HG03159 (cell line): ENCODE results near the gene SMARCB1.
A peak's percentile ranks its signal among the peaks of the same experiment; 100 is the strongest.
"Not testable (repeated sequence)": the region's sequence is repeated elsewhere in the genome, so short reads cannot be mapped to it uniquely, and the experiment has no call there.

Experiments
- ATAC-seq: cut with Tn5 transposase; IDR thresholded peaks from one replicate; pipeline ENCODE4 v1.9.1; 2021; ENCODE audit warnings: mild to moderate bottlenecking, moderate library complexity; ENCODE audit not compliant: unreplicated experiment

SMARCB1 gene

DNA sequence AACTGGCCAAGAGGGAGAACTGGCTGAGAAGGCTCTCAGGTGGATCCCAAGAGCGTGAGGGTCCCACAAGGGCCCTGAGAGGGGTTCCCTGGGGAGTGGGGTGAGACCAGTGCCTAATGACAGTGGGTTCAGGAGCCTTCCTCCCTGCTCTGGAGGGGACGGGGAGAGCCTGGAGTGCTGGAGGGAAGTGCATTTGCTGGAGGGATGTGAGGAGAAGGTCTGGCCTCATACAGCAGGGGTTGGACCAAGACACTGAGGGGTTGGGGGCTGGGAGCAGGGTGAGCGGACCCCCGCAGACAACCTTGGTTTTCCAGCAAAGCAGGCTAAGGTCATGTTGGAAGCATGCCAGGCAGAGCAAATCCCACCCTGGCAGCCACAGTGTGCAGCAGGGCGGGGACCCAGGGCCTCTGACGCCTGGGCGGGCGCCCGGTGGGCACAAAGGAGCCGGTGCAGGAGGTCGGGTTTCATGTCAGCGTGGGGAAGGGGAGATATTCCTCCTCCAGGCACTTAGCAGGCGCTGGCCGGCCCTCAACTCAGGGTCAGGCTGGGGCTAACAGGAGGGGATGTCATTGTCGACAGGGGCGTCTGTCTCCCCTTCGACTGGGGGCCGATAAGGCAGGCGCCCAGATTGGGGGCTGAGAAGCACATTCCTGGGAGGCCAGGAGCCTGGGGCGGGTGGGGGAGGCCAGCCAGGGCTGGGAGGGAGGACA, 55.1 kb downstream of the SMARCB1 start:
- ATAC-seq = no peak

- no peak for ATAC-seq
Measured at GRCh38 chr22:23842599-23842998, 55.8 kb downstream of the SMARCB1 start.

- ATAC-seq = no peak
Measured at GRCh38 chr22:23844739-23845202, 58.0 kb downstream of the SMARCB1 start.

- ATAC-seq = no peak
Measured at GRCh38 chr22:23845265-23846080, 58.7 kb downstream of the SMARCB1 start.

DNA sequence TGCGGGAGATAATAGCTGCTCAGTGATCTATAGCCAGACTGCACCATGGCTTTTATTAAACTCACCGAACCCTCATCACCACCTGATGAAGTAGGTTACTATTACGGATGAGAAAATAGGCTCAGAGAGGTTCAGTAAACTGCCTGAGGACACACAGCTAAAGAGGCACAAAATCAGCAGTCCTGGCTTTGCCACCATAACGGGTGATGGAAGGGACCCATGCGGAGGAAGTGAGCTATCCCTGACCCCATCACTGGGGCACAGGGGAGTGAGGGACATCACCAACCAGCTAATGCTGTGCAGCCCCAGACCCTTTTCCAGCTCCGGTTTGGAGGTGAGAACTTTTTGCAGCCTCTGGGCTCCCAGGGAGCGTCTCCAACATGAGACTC, 59.3 kb downstream of the SMARCB1 start:
- ATAC-seq = no peak

DNA sequence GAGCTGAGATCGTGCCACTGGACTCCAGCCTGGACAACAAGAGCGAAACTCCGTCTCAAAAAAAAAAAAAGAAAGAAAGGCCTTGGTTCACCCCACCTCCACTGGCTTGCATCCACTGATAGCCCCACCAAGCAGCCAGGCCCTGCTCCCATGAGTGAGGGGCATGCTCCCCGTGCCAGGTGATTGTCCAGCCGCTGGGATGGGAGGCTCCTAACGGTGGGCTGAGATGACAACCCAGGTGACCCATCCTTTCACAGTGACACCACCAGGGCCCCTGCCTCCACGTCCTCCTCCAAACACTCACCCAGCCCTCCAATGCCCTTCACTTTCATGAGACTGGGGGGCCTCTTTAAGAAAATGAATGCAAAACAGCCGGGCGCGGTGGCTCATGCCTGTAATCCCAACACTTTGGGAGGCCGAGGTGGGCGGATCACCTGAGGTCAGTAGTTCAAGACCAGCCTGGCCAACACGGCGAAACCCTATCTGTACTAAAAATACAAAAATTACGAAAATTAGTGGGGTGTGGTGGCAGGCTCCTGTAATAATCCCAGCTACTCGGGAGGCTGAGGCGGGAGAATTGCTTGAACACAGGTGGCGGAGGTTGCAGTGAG, 60.6 kb downstream of the SMARCB1 start:
- no peak for ATAC-seq

DNA sequence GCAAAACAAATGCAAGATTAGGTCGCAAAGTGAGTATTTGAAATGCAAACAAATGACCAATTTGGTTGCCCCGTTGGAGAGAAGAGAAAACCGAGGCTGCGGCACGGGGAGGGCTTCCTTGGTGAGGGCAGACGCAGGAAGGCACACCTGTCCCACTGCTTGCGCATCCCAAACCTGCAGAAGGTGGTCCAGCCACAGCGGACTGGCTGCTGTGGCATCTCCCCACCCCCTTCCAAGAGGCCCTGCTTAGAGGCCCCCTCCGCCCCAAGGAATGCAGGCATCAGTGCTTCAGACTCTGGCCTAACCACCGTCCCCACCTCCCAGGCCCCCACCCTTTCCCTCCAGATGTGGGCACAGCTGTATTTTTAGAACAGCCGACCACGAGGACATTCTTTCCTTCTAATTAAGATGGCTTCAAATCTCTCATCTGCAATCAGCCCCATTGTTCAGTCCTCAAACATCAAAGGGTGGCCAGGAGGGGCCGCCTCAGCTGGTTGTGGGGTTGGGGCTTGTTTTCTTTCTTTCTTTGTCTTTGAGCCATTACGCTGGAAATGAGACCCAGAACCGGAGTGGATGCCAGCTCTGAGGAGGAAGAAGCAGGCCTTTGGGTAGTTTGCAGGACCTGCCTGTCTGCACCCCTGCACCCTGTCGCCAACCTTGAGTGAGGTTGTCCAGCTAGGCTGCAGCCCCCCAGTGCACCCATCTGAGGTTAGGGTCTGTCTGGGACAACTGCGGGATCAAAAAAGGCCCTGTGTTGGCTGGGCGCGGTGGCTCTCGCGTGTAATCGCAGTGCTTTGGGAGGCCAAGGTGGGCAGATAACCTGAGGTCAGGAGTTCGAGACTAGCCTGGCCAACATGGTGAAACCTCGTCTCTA, 61.5 kb downstream of the SMARCB1 start:
- ATAC-seq = no peak

- ATAC-seq = no peak
Measured at GRCh38 chr22:23849009-23850006, 62.5 kb downstream of the SMARCB1 start.

- peak; percentile 63 for ATAC-seq
Measured at GRCh38 chr22:23850136-23850611, 63.4 kb downstream of the SMARCB1 start.

DNA sequence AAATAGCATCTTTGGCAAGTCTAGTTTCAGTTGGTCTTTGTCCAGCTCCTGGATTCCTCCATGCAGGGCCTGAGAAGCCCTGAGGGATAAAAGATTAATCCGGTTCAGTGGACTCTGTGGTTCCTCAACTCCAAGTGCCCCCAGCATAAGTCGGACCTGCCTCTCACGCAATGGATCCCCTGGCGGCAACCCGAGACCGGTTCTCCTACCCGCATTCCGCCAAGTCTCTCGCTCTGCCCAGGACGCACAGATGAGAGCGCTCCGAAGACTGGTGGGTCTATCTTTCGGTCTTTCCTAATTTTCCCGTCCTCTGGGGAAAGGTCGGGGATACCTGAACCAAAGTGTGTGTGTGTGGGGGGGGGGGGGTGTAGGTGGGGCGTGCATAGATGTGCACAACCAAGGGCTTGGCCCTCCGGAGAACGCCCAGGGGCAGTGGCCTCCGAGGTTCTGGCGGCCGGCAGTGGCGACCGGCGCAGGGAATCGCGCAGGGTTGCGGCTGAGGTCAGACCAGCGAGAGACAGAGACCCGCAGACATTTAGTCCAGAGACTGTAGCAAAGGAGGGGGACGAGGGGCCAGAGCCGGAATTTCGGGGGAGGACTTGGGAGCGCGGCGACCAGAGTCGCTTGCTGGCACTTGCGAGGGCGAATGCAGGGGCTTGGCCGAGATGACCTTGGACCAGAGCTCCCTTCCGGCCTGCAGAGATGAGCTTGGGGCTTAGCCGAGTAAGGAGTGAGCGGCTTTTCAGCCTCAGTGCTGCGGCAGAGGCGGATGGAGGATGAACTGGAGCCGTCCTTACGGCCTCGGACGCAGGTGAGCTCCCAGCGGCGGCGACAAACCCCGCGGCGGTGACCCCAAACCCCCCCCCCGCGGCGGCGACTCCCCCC, 70.2 kb downstream of the SMARCB1 start:
- ATAC-seq = peak; percentile 40

- peak; percentile 91 for ATAC-seq
Measured at GRCh38 chr22:23857606-23858483, 71.1 kb downstream of the SMARCB1 start, which contains the start of gene SLC2A11. Gene SLC2A11 (plus strand): TSS chr22:23857875. CDS start chr22:23858000, 125 bp downstream.

GRCh38 chr22:23858484-23858815, 71.7 kb downstream of the SMARCB1 start:
- ATAC-seq = no peak

DNA sequence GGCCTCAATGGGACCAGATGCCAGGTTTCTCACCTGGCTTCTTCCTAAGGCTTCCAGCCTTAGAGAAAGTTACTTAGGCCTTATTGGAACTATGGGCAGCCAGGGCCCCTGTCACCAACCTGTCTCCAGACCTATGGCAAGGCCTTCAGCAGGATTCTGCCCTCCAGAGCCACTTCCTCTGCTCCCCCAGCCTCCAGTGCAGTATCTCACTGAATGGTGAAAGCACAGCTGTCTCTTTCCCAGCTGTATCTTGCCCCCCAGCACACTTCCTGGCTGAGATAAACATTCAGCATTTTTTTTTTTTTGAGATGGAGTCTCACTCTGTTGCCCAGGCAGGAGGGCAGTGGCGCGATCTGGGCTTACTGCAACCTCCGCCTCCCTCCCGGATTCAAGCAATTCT, 72.4 kb downstream of the SMARCB1 start:
- ATAC-seq = no peak

DNA sequence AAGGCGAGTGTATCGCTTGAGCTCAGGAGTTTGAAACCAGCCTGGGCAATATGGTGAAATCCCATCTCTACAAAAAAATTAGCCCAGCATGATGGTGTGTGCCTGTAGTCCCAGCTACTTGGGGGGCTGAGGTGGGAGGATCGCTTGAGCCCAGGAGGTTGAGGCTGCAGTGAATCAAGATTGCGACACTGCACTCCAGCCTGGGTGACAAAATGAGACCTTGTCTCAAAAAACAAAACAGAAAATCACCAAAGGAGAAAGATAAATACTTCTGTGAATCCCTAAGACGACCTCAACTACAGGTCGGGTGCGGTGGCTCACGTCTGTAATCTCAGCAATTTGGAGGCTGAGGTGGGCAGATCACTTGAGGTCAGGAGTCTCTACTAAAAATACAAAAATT, 73.4 kb downstream of the SMARCB1 start:
- not testable (repeated sequence) for ATAC-seq

- no peak for ATAC-seq
Measured at GRCh38 chr22:23862103-23862502, 75.3 kb downstream of the SMARCB1 start.

GRCh38 chr22:23864499-23865154, 77.9 kb downstream of the SMARCB1 start:
- not testable (repeated sequence) for ATAC-seq

- ATAC-seq = no peak
Measured at GRCh38 chr22:23868580-23868979, 81.8 kb downstream of the SMARCB1 start.
